Measurements from ENCODE around the gene PLPP4. TPM values are rescaled to one million over a fixed set of nuclear protein-coding genes. Genes with fewer than 3 reads are reported as not detected.

PLPP4 gene
- total RNA-seq, 2 experiments from 2014 or later = not detected

GRCh38 chr10:120538091-120538490, 81.1 kb downstream of the PLPP4 start:
- Mint-ChIP-seq H3K4me1 (no peaks in the 10 kb centered on the region), H3K27ac (no peak overlapping the region), H3K27me3 (peaks cover 10% of the 10 kb centered on the region), H3K9me3 (ENCODE audit: low read depth) (peaks cover 6% of the 10 kb centered on the region), H3K4me3 (no peak overlapping the region), H3K36me3 (ENCODE audit: low read depth) (no peaks in the 10 kb centered on the region)
- intact Hi-C loops (cut with DNase I, micrococcal nuclease) = no loop called here
- ATAC-seq = no peak
- CTCF ChIA-PET = no interaction called here
- POLR2A ChIA-PET = interaction anchor here (0.7 kb wide), 1 partner anchor 21 kb away, joined by 4 read pairs; no protein-coding TSS in a partner anchor
- DNase-seq = no peak

GRCh38 chr10:120539076-120539475, 82.0 kb downstream of the PLPP4 start:
- H3K27ac Mint-ChIP-seq = no peak overlapping the region
- H3K27me3 Mint-ChIP-seq = peaks cover 8% of the 10 kb centered on the region
- no peak overlapping the region for H3K4me3 Mint-ChIP-seq
- intact Hi-C loops (cut with DNase I, micrococcal nuclease) = no loop called here
- H3K36me3 Mint-ChIP-seq (ENCODE audit: low read depth) = no peaks in the 10 kb centered on the region
- ATAC-seq (no peak), DNase-seq (no peak)
- POLR2A ChIA-PET = no interaction called here
- H3K9me3 Mint-ChIP-seq (ENCODE audit: low read depth) = peaks cover 6% of the 10 kb centered on the region
- CTCF ChIA-PET = interaction anchor here (0.6 kb wide), 1 partner anchor 54 kb away, joined by 4 read pairs; no protein-coding TSS in a partner anchor
- no peaks in the 10 kb centered on the region for H3K4me1 Mint-ChIP-seq

- intact Hi-C loops (cut with DNase I, micrococcal nuclease) = no loop called here
- ATAC-seq = no peak
- Mint-ChIP-seq H3K9me3 (ENCODE audit: low read depth) (no peaks in the 10 kb centered on the region), H3K4me3 (no peak overlapping the region), H3K27me3 (peaks cover 4% of the 10 kb centered on the region), H3K27ac (no peak overlapping the region), H3K4me1 (no peaks in the 10 kb centered on the region), H3K36me3 (ENCODE audit: low read depth) (no peaks in the 10 kb centered on the region)
- DNase-seq = no peak
- POLR2A ChIA-PET = no interaction called here
- CTCF ChIA-PET = no interaction called here
Measured at GRCh38 chr10:120540486-120540885, 83.5 kb downstream of the PLPP4 start.

- ATAC-seq (no peak), DNase-seq (no peak)
- intact Hi-C loops (cut with DNase I, micrococcal nuclease) = no loop called here
- Mint-ChIP-seq H3K27ac (no peak overlapping the region), H3K4me3 (no peak overlapping the region), H3K4me1 (no peaks in the 10 kb centered on the region), H3K9me3 (ENCODE audit: low read depth) (no peaks in the 10 kb centered on the region), H3K36me3 (ENCODE audit: low read depth) (no peaks in the 10 kb centered on the region), H3K27me3 (peaks cover under 1% of the 10 kb centered on the region)
- ChIA-PET POLR2A (no interaction called here), CTCF (no interaction called here)
Measured at GRCh38 chr10:120541984-120542383, 85.0 kb downstream of the PLPP4 start.

- ChIA-PET POLR2A (no interaction called here), CTCF (no interaction called here)
- Mint-ChIP-seq H3K4me1 (no peaks in the 10 kb centered on the region), H3K36me3 (ENCODE audit: low read depth) (no peaks in the 10 kb centered on the region), H3K27me3 (no peaks in the 10 kb centered on the region), H3K4me3 (no peak overlapping the region), H3K27ac (no peak overlapping the region), H3K9me3 (ENCODE audit: low read depth) (no peaks in the 10 kb centered on the region)
- no peak for DNase-seq
- intact Hi-C loops (cut with DNase I, micrococcal nuclease) = no loop called here
- no peak for ATAC-seq
Measured at GRCh38 chr10:120542591-120542990, 85.6 kb downstream of the PLPP4 start.

GRCh38 chr10:120543291-120543690, 86.3 kb downstream of the PLPP4 start:
- peaks cover 2% of the 10 kb centered on the region for H3K27me3 Mint-ChIP-seq
- ATAC-seq (no peak), DNase-seq (no peak)
- no peak overlapping the region for H3K4me3 Mint-ChIP-seq
- no peak overlapping the region for H3K27ac Mint-ChIP-seq
- ChIA-PET POLR2A (no interaction called here), CTCF (no interaction called here)
- intact Hi-C loops (cut with DNase I, micrococcal nuclease) = no loop called here
- H3K9me3 Mint-ChIP-seq (ENCODE audit: low read depth) = peaks cover 2% of the 10 kb centered on the region
- no peaks in the 10 kb centered on the region for H3K4me1 Mint-ChIP-seq
- H3K36me3 Mint-ChIP-seq (ENCODE audit: low read depth) = no peaks in the 10 kb centered on the region

- H3K4me1 Mint-ChIP-seq = no peaks in the 10 kb centered on the region
- intact Hi-C loops (cut with DNase I, micrococcal nuclease) = no loop called here
- peaks cover 2% of the 10 kb centered on the region for H3K27me3 Mint-ChIP-seq
- no peaks in the 10 kb centered on the region for H3K36me3 Mint-ChIP-seq (ENCODE audit: low read depth)
- H3K4me3 Mint-ChIP-seq = no peak overlapping the region
- H3K9me3 Mint-ChIP-seq (ENCODE audit: low read depth) = peaks cover 3% of the 10 kb centered on the region
- ATAC-seq (no peak), DNase-seq (no peak)
- no peak overlapping the region for H3K27ac Mint-ChIP-seq
- ChIA-PET POLR2A (no interaction called here), CTCF (no interaction called here)
Measured at GRCh38 chr10:120548210-120548609, 91.2 kb downstream of the PLPP4 start.

GRCh38 chr10:120552262-120552661, 95.2 kb downstream of the PLPP4 start:
- CTCF ChIA-PET = no interaction called here

GRCh38 chr10:120553911-120554310, 96.9 kb downstream of the PLPP4 start:
- ChIA-PET POLR2A (no interaction called here), CTCF (no interaction called here)
- Mint-ChIP-seq H3K27ac (no peak overlapping the region), H3K4me3 (no peak overlapping the region), H3K36me3 (ENCODE audit: low read depth) (no peaks in the 10 kb centered on the region), H3K9me3 (ENCODE audit: low read depth) (peaks cover 9% of the 10 kb centered on the region), H3K4me1 (no peaks in the 10 kb centered on the region), H3K27me3 (no peaks in the 10 kb centered on the region)
- DNase-seq (no peak), ATAC-seq (no peak)
- intact Hi-C loops (cut with DNase I, micrococcal nuclease) = no loop called here

More at GRCh38 chr10:120552262-120552661, 95.2 kb downstream of the PLPP4 start:
- ATAC-seq (no peak), DNase-seq (no peak)
- no peaks in the 10 kb centered on the region for H3K4me1 Mint-ChIP-seq
- peaks cover 2% of the 10 kb centered on the region for H3K27me3 Mint-ChIP-seq
- no peak overlapping the region for H3K4me3 Mint-ChIP-seq
- H3K27ac Mint-ChIP-seq = no peak overlapping the region
- peaks cover 12% of the 10 kb centered on the region for H3K9me3 Mint-ChIP-seq (ENCODE audit: low read depth)
- intact Hi-C loops (cut with DNase I, micrococcal nuclease) = no loop called here
- POLR2A ChIA-PET = no interaction called here
- H3K36me3 Mint-ChIP-seq (ENCODE audit: low read depth) = no peaks in the 10 kb centered on the region

GRCh38 chr10:120555436-120555835, 98.4 kb downstream of the PLPP4 start:
- POLR2A ChIA-PET = no interaction called here
- Mint-ChIP-seq H3K4me1 (no peaks in the 10 kb centered on the region), H3K4me3 (no peak overlapping the region), H3K27ac (no peak overlapping the region), H3K36me3 (ENCODE audit: low read depth) (no peaks in the 10 kb centered on the region), H3K9me3 (ENCODE audit: low read depth) (peaks cover 9% of the 10 kb centered on the region), H3K27me3 (no peaks in the 10 kb centered on the region)
- DNase-seq (no peak), ATAC-seq (no peak)
- intact Hi-C loops (cut with DNase I, micrococcal nuclease) = no loop called here
- CTCF ChIA-PET = no interaction called here

GRCh38 chr10:120555842-120556532, 99.0 kb downstream of the PLPP4 start:
- DNase-seq (no peak), ATAC-seq (no peak)
- intact Hi-C loops (cut with DNase I, micrococcal nuclease) = no loop called here
- POLR2A ChIA-PET = no interaction called here
- H3K4me1 Mint-ChIP-seq = no peaks in the 10 kb centered on the region
- CTCF ChIA-PET = no interaction called here
- no peak overlapping the region for H3K4me3 Mint-ChIP-seq
- no peaks in the 10 kb centered on the region for H3K27me3 Mint-ChIP-seq
- H3K9me3 Mint-ChIP-seq (ENCODE audit: low read depth) = peaks cover 9% of the 10 kb centered on the region
- no peak overlapping the region for H3K27ac Mint-ChIP-seq
- no peaks in the 10 kb centered on the region for H3K36me3 Mint-ChIP-seq (ENCODE audit: low read depth)

GRCh38 chr10:120557311-120557710, 100.3 kb downstream of the PLPP4 start:
- intact Hi-C loops (cut with DNase I, micrococcal nuclease) = no loop called here
- ATAC-seq = no peak
- H3K36me3 Mint-ChIP-seq (ENCODE audit: low read depth) = no peaks in the 10 kb centered on the region
- POLR2A ChIA-PET = interaction anchor here (0.6 kb wide), 1 partner anchor 147 kb away, joined by 3 read pairs; no protein-coding TSS in a partner anchor
- no peak for DNase-seq
- H3K9me3 Mint-ChIP-seq (ENCODE audit: low read depth) = peaks cover 9% of the 10 kb centered on the region
- no peaks in the 10 kb centered on the region for H3K27me3 Mint-ChIP-seq
- no peak overlapping the region for H3K4me3 Mint-ChIP-seq
- CTCF ChIA-PET = no interaction called here
- no peak overlapping the region for H3K27ac Mint-ChIP-seq
- no peaks in the 10 kb centered on the region for H3K4me1 Mint-ChIP-seq

- Mint-ChIP-seq H3K27me3 (no peaks in the 10 kb centered on the region), H3K9me3 (ENCODE audit: low read depth) (no peaks in the 10 kb centered on the region), H3K4me3 (no peak overlapping the region), H3K4me1 (no peaks in the 10 kb centered on the region), H3K36me3 (ENCODE audit: low read depth) (no peaks in the 10 kb centered on the region), H3K27ac (no peak overlapping the region)
- intact Hi-C loops (cut with DNase I, micrococcal nuclease) = no loop called here
- CTCF ChIA-PET = no interaction called here
- POLR2A ChIA-PET = no interaction called here
- ATAC-seq = no peak
- no peak for DNase-seq
Measured at GRCh38 chr10:120559800-120560199, 102.8 kb downstream of the PLPP4 start.
